ENCODE results near the gene MRPL24. TPM values are rescaled to one million over a fixed set of nuclear protein-coding genes. Genes with fewer than 3 reads are reported as not detected.

Gene MRPL24
- total RNA-seq (71.9 TPM), polyA plus RNA-seq (ENCODE audit: insufficient read depth, low read depth, low replicate concordance) (174 TPM)
- long read RNA-seq, donor 1, transcript MRPL24-202 (6 exons, 883 nt): major isoform, 12 of 29 reads
- long read RNA-seq, donor 1, transcript MRPL24-201 (6 exons, 883 nt): minor isoform, 8 of 29 reads
- long read RNA-seq, donor 1, partial matches to known transcripts: 6 of 29 reads
- long read RNA-seq, donor 1, other reads (novel, unspliced or antisense): 0 of 29 reads
- long read RNA-seq, donor 2, transcript MRPL24-201 (6 exons, 883 nt): minor isoform, 11 of 33 reads
- long read RNA-seq, donor 2, transcript MRPL24-202 (6 exons, 883 nt): major isoform, 19 of 33 reads
- long read RNA-seq, donor 2, partial matches to known transcripts: 0 of 33 reads
- long read RNA-seq, donor 2, other reads (novel, unspliced or antisense): 0 of 33 reads
- long read RNA-seq, donor 3, transcript MRPL24-202 (6 exons, 883 nt): minor isoform, 22 of 51 reads
- long read RNA-seq, donor 3, transcript MRPL24-201 (6 exons, 883 nt): major isoform, 26 of 51 reads
- long read RNA-seq, donor 3, partial matches to known transcripts: 0 of 51 reads
- long read RNA-seq, donor 3, other reads (novel, unspliced or antisense): 0 of 51 reads
- long read RNA-seq, donor 4, transcript MRPL24-201 (6 exons, 883 nt): major isoform, 15 of 23 reads
- long read RNA-seq, donor 4, transcript MRPL24-202 (6 exons, 883 nt): minor isoform, 7 of 23 reads
- long read RNA-seq, donor 4, partial matches to known transcripts: 0 of 23 reads
- long read RNA-seq, donor 4, other reads (novel, unspliced or antisense): 0 of 23 reads
- long read RNA-seq, donor 5, partial matches to known transcripts: 0 of 2 reads
- long read RNA-seq, donor 5, other reads (novel, unspliced or antisense): 0 of 2 reads
- long read RNA-seq, donor 6, transcript MRPL24-201 (6 exons, 883 nt): minor isoform, 36 of 106 reads
- long read RNA-seq, donor 6, transcript MRPL24-202 (6 exons, 883 nt): major isoform, 48 of 106 reads
- long read RNA-seq, donor 6, partial matches to known transcripts: 18 of 106 reads
- long read RNA-seq, donor 6, other reads (novel, unspliced or antisense): 0 of 106 reads
- long read RNA-seq, donor 7, transcript MRPL24-202 (6 exons, 883 nt): major isoform, 11 of 28 reads
- long read RNA-seq, donor 7, transcript MRPL24-201 (6 exons, 883 nt): minor isoform, 9 of 28 reads
- long read RNA-seq, donor 7, partial matches to known transcripts: 0 of 28 reads
- long read RNA-seq, donor 7, other reads (novel, unspliced or antisense): 7 of 28 reads
- long read RNA-seq, donor 8, transcript MRPL24-201 (6 exons, 883 nt): minor isoform, 13 of 34 reads
- long read RNA-seq, donor 8, transcript MRPL24-202 (6 exons, 883 nt): major isoform, 17 of 34 reads
- long read RNA-seq, donor 8, partial matches to known transcripts: 0 of 34 reads
- long read RNA-seq, donor 8, other reads (novel, unspliced or antisense): 0 of 34 reads
- long read RNA-seq, donor 9, transcript MRPL24-201 (6 exons, 883 nt): major isoform, 15 of 25 reads
- long read RNA-seq, donor 9, transcript MRPL24-202 (6 exons, 883 nt): minor isoform, 9 of 25 reads
- long read RNA-seq, donor 9, partial matches to known transcripts: 0 of 25 reads
- long read RNA-seq, donor 9, other reads (novel, unspliced or antisense): 0 of 25 reads
- long read RNA-seq, donor 10, transcript MRPL24-202 (6 exons, 883 nt): minor isoform, 11 of 30 reads
- long read RNA-seq, donor 10, transcript MRPL24-201 (6 exons, 883 nt): major isoform, 17 of 30 reads
- long read RNA-seq, donor 10, partial matches to known transcripts: 0 of 30 reads
- long read RNA-seq, donor 10, other reads (novel, unspliced or antisense): 0 of 30 reads

GRCh38 chr1:156740741-156741480 is at the start of gene MRPL24:
Gene MRPL24 (minus strand): TSS chr1:156741088. CDS start chr1:156738704, 2,384 bp downstream.
- Histone ChIP-seq H3K9ac (ENCODE audit: low read length in 3 of 3) (peak within 1 kb of the TSS; percentile 63 to 94 (median 72)), H3K36me3 (ENCODE audit: control insufficient read depth in 2 of 3, insufficient read depth in 3 of 3, low read length in 3 of 3) (peaks cover 0 to 21% (median 9%) of the 10 kb centered on the region in 3 donors), H3K4me3 (ENCODE audit: low read length in 3 of 3) (peak within 1 kb of the TSS; percentile 84 to 96 (median 94)), H3K9me3 (ENCODE audit: control insufficient read depth in 2 of 3, insufficient read depth in 1 of 3, low read length in 3 of 3) (no peaks in the 10 kb centered on the region), H3K27ac (ENCODE audit: low read depth in 2 of 2, low read length in 2 of 2) (peak within 1 kb of the TSS; percentile 76 to 90), H3K27me3 (ENCODE audit: control insufficient read depth, insufficient read depth, low read length) (no peaks in the 10 kb centered on the region), H3K4me1 (ENCODE audit: control insufficient read depth in 2 of 3, insufficient read depth in 2 of 3, low read depth in 1 of 3, low read length in 3 of 3) (peaks cover 0 to 14% (median 12%) of the 10 kb centered on the region in 3 donors)
- TF ChIP-seq CTCF (IDR thresholded peaks at IDR 0.05; ENCODE audit: borderline replicate concordance, extremely low read depth, insufficient read depth): no peak
- intact Hi-C loops (cut with DNase I): no loop called here
- peak; percentile 97 for FAIRE-seq
- peak; percentile 98 to 100 (median 99) for DNase-seq

- no peak overlapping the region for H3K27ac ChIP-seq (ENCODE audit: low read depth in 2 of 2, low read length in 2 of 2)
- DNase-seq: no peak
- H3K9me3 ChIP-seq (ENCODE audit: control insufficient read depth in 2 of 3, insufficient read depth in 1 of 3, low read length in 3 of 3): no peaks in the 10 kb centered on the region
- no peak for TF ChIP-seq CTCF (IDR thresholded peaks at IDR 0.05; ENCODE audit: borderline replicate concordance, extremely low read depth, insufficient read depth)
- intact Hi-C loops (cut with DNase I): loop anchor here (10.0 kb wide), 1 partner anchor 65 kb away; the partner anchor contains the start of gene INSRR
- no peak overlapping the region for H3K9ac ChIP-seq (ENCODE audit: low read length in 3 of 3)
- FAIRE-seq: no peak
- H3K36me3 ChIP-seq (ENCODE audit: control insufficient read depth in 2 of 3, insufficient read depth in 3 of 3, low read length in 3 of 3): peaks cover 8 to 54% (median 38%) of the 10 kb centered on the region in 3 donors
- H3K4me1 ChIP-seq (ENCODE audit: control insufficient read depth in 2 of 3, insufficient read depth in 2 of 3, low read depth in 1 of 3, low read length in 3 of 3): no peaks in the 10 kb centered on the region
- H3K27me3 ChIP-seq (ENCODE audit: control insufficient read depth, insufficient read depth, low read length): no peaks in the 10 kb centered on the region
- no peak overlapping the region for H3K4me3 ChIP-seq (ENCODE audit: low read length in 3 of 3)
These were observed 48.9 kb upstream of the MRPL24 start for GRCh38 chr1:156789621-156790318.

Measured in kidney (tissue), 22 donors.